SW 1271 (cell line): Measurements from ENCODE around the gene LENG1.

ENCODE experiments used
- DNase-seq, 2 experiments: peaks; one replicate each; lab custom pipeline; 2025; lab: John Stamatoyannopoulos, UW

LENG1 gene

DNA sequence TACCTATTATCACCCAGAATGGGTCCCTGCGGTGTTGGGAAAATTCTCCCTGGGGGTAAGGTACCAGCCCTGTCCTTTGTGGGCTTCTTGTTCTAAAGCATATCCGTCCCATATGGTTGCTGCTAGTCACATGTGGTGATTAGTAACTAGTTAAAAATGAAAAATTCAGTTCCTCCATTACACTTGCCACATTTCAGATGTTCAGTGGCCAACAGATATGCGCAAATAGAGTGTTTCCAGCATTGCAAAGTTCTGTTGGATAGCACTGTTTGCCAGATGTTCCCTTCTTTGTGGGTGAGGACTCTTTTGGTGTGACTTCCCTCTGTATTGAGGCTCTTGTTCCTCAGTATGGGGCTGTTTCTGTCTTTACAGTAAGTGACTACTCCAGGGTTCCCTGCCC, 18.2 kb downstream of the LENG1 start:
- DNase-seq, result no peak

DNA sequence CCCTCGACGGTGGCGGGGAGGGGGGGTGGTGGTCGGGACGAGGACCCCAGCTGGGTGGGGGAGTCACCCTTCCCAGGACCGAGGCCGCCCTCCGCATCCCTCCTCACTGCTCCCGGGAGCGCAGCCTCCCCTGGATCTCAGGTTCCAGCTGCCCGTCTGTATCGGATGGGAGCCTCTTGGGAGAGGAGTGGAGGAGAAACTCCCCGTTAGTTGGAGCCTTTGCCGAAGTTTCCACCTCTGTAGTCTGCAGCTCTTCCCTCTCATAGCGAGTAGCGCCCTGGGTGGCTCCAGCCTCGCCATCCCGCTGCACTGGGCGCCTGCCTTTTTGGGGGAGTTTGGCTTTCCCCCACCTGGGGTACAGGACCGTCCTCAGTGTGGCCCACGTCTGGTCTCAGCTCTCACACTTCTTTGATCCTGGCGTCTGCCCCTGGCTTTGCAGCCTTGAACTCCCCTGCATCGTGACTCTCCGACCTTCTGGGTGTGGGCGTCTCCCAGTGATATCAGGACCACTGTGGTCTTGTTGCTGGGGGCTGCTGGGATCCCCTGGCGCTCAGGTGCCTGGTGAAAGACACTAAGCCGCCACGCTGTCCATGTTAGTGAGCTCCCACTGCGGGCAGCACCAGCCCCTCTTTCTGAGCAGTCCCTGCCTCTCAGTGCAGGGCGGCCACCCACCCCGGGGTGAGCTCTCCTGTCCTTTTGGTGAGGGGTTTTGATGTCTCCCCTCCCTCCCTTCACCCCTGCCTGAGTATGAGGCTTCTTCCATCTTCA, 20.8 kb downstream of the LENG1 start:
- no peak for DNase-seq

DNA sequence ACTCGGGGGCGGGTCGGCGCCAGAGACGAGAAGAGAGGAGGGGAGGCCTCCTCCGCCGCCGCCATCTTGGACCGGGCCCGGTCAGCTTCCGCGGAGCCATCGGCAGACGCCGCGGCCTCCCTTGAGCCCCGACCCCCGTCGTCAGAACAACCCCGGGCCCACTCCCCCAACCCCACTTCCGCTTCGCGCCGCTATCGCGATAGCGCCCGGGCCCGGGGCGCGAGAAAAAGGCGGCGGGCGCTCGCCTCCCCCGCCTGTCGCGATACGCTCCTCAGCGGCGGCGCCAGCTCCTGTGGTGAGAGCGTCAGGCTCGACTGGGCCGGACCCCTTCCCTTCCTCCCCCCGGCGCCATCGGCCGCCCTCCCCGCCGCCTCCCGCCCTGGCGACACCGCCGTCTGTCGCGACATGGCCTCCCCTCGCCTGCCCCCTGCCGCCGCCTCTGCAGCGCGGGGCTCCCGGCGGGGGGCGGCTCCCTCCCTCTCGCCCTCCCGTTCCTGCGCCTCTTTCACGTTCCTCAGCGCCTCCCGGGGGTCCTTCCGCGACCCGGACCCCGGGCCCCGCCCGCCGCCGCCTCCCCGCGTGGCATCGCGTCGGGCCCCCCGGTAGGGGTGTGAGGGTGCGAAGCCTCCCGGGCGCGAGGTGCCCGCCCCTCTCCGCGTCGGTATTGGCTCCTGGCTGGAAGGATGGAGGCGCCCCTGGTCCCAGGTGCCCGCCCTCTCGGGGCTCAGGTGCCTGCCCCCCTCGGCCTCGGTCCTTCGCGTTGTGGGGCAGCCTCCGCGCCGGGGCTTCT, 21.6 kb downstream of the LENG1 start, which contains the start of gene CNOT3:
CNOT3 (plus strand) TSS at position 64 of the 790 bp plus-strand sequence. CDS start 5,217 bp downstream, outside the sequence.
- DNase-seq, result no peak

DNA sequence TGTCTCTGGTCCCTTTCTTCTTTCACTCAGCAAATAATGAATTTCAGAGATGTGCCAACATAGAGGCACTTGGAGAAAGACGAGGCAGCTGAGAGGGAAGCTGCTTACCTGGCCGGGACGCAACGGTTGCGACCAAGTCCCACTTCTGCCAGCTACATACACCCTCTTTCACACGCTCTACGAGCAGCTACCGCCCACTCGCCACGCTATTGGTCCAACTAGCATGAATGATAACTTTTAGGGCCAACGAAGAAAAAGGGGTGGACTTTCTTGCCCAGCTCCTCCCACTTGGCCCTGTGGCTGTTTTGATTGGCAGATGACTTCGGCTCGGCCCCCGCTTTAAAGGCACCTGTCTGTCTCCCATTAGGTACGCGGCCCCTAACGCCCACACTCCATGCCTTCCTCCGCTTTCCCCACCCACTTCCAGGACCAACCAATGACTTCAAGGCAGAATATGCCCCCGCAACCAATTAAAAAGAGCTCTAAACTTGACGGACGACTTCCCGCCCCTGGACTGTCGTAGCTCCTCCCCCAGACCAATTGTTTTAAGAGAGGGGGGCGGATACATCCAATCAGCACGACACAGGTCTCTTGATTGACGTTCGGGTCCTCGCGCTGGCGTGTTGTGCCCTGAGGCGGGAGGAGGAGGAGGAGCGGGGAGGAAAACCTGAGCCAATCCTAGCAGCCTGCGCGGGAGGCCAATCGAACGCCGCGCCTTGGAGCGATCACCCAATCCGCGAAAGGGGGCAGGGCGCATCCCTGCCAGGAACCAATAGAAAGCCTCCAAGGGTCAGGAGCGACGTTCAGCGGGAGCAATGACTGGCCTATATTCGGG, 22.4 kb downstream of the LENG1 start:
- peak; percentile 98 to 99 for DNase-seq

DNA sequence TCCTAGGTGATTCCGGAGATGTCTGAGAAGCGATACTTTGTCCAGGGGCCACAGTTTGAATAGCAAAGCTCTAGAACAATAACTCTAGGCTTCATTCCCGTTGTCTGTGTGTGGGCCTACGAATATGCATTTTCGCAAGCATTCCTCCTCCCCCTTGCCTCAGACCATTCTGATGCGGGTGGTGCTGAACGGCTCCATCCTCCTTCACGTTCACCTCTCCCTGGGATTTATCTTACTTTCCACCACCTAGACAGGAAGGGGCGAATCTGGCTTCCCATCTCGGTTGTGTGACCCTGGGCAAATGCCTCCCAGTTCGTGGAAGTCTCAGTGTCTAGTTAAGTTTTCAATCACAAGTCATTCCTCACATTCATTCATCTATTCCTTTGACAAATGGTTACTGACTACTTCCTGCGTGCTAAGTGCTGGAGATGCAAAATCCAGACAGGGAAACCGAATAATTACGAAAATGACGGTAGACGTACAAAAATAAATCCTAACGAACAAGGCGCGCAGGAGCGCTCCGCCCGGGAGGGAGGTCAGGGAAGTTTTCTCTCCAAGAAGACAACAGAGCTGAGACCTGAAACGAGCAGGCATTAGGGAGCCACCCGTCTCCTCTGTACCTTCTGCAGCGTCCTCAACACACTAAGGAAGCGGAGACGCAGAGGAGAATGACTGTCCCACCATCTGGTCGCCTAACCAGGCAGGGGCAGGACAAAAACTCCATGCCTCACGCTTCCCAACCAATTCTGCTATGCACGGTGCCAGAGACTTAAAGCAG, 23.2 kb downstream of the LENG1 start:
- no peak for DNase-seq

DNA sequence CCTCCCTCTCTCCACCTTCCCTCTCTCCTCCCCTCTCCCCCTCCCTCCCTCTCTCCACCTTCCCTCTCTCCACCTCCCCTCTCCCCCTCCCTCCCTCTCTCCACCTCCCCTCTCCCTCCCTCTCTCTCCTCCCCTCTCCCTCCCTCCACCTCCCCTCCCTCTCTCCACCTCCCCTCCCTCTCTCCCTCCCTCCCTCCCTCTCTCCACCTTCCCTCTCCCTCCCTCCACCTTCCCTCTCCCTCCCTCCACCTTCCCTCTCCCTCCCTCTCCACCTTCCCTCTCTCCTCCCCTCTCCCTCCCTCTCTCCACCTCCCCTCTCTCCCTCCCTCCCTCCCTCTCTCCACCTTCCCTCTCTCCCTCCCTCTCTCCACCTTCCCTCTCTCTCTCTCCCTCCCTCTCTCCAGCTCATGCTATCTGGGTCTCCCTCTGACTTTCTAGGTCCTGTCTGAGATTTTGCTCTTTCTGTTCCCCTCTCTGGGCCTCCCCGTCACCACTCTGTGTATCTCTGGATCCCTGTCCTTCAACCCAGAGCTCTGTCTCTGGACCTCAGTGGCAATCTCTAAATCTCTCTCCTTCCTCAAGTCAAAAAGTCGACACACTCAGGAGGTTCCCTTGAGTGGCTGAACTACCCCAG, 25.4 kb downstream of the LENG1 start:
- DNase-seq, result no peak

- peak; percentile 22 to 35 for DNase-seq
Measured at GRCh38 chr19:54133312-54133956, 26.1 kb downstream of the LENG1 start.

- no peak for DNase-seq
Measured at GRCh38 chr19:54129617-54129996, 29.9 kb downstream of the LENG1 start.

GRCh38 chr19:54128796-54129616, 30.5 kb downstream of the LENG1 start:
- no peak for DNase-seq

DNA sequence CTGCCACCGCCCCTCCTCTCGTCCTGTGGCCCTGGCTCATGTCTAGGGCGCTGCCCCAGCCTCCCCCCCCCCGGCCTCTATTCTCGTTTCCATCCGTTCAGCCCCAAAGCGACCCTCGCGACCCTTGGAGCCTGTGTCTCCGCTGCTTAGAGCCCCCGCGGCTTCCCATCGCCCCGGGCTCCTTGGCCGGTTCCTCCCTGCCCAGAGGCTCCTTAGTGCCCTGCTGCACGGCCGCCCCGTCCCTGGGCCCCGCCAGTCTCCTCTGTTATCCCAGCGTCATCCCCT, 31.1 kb downstream of the LENG1 start:
- DNase-seq, result no peak

DNA sequence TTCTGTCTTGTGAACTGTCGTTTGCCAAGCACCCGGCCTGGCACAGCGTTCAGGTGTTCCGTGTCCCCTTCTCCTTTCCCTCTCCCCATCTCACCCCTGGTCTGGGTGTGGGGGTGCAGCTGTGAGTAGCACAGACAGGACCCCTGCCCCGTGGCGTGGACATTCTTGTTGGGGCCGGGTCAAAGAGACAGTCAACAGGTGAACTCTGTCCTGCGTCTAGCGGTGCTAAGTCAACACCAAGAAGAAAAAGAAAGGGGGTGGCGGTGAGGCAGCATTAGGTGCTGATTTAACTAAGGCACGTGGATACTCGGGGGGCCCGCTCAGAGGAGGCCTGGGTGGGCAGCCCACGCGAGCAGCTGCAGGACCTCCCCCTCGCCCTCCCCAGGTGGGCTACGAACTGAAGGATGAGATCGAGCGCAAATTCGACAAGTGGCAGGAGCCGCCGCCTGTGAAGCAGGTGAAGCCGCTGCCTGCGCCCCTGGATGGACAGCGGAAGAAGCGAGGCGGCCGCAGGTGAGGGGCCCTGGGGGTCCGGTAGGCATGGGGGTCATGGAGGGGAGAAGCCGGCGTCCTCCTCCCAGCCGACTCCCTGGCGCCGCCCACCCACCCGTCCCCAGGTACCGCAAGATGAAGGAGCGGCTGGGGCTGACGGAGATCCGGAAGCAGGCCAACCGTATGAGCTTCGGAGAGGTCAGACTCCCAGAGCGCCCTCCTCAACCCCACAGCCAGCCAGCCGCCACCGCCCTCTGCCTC, 31.7 kb downstream of the LENG1 start:
- DNase-seq, result no peak

DNA sequence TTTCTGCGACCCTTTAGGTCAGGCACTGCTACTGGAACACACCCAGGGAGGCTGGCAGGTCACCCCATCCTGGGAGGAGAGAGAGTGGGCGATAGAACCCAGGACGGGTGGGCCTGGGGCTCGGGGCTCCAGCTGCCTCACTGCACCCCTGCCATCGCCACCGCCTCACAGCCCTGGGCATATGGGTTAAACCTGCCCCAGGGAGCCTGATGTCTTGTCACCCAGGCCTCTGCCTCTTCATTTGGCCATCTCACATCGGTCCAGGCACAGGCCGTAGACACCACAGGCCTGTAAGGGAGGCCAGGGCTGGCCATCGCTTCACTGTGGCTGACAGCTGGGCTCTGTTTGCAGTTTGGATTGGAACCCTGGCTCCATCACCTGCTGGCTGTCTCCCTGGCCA, 33.8 kb downstream of the LENG1 start:
- DNase-seq, result no peak

- no peak for DNase-seq
Measured at GRCh38 chr19:54124393-54124792, 35.1 kb downstream of the LENG1 start.

- DNase-seq, result no peak
Measured at GRCh38 chr19:54123682-54124081, 35.8 kb downstream of the LENG1 start.

GRCh38 chr19:54121259-54121658, 38.3 kb downstream of the LENG1 start:
- no peak for DNase-seq

DNA sequence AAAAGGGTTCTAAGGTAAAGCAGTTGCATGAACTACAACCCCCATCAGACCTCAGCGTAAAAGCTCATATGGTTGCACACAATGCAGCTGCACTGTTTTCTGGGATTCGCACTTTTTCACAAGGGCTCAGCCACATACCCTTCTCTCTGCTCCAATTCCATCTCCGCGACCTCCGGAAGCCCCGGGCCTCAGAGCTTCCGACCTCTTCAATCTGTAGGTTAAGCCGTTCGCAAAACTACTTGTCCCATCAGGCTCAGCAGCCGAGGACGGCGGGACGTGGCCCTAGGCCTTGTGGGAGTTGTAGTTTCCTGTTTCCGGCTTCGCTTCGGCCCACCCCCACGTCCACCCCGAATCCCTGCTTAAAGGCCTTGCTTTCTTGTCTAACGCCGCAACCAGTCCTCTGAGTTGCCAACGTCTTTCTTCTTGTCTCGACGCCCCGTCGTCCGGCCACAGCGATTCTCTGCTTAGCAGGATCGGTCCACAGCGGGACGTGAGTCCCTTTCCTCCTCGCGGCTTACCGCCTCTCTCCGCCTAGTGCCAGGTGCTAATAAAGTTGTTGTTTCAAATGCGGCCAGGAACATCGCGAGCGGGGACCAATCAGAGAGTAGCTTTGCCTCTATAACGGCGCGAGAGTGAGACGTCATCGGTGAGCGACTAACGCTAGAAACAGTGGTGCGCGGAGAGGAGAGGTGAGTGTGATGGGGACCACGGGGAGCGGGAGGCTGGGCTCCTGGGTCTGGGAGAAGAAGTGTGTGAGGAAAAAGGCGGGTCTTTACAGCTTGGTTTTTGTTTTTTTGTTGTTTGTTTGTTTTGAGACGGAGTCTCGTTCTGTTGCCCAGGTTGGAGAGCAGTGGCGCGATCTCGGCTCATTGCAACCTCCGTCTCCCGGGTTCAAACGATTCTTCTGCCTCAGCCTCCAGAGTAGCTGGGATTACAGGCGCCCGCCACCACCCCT, 44.1 kb downstream of the LENG1 start, which contains the start of the genes PRPF31 and TFPT:
PRPF31 (plus strand) TSS at position 646 of the 955 bp plus-strand sequence. CDS start 2,525 bp downstream, outside the sequence.
TFPT (minus strand) TSS at position 549 of the 955 bp plus-strand sequence; CDS start at position 161, 388 bp downstream.
- DNase-seq, result peak; percentile 89 to 94

GRCh38 chr19:54114340-54115108, 45.0 kb downstream of the LENG1 start:
- DNase-seq, result no peak
